Smooth muscle cell (in vitro differentiated cells): ENCODE results near the gene ADRM1. TPM values are rescaled to one million over a fixed set of nuclear protein-coding genes. Genes with fewer than 3 reads are reported as not detected.

Experiments
- DNase-seq: peaks from one replicate; lab custom pipeline; 2025; ENCODE audit not compliant: unreplicated experiment; lab: John Stamatoyannopoulos, UW
- H2AFZ ChIP-seq: fragments of 200-600 bp; sonication (generic); 2 replicates; pipeline ENCODE4 v1.6.0; 2016; ENCODE audit warnings: antibody characterized with exemption, low read depth, mild to moderate bottlenecking
- H3F3A ChIP-seq: fragments of 200-600 bp; sonication (generic); 2 replicates; pipeline ENCODE4 v1.6.0; 2017; ENCODE audit warnings: antibody characterized with exemption, low read depth
- H3K27ac ChIP-seq: fragments of 200-600 bp; sonication (generic); 2 replicates; pipeline ENCODE4 v1.5.1; 2016; ENCODE audit warnings: low read depth, mild to moderate bottlenecking
- H3K27me3 ChIP-seq: fragments of 200-600 bp; sonication (generic); 2 replicates; pipeline ENCODE4 v1.6.1; 2016; ENCODE audit warnings: low read depth, mild to moderate bottlenecking
- H3K36me3 ChIP-seq: fragments of 200-600 bp; sonication (generic); 2 replicates; pipeline ENCODE4 v1.5.1; 2016; ENCODE audit warnings: low read depth
- H3K4me1 ChIP-seq: fragments of 200-600 bp; sonication (generic); 2 replicates; pipeline ENCODE4 v1.5.1; 2016; ENCODE audit warnings: low read depth
- H3K4me2 ChIP-seq: fragments of 200-600 bp; sonication (generic); 2 replicates; pipeline ENCODE4 v1.6.0; 2016; ENCODE audit warnings: mild to moderate bottlenecking
- H3K4me3 ChIP-seq: fragments of 200-600 bp; sonication (generic); 2 replicates; pipeline ENCODE4 v1.5.1; 2016; ENCODE audit warnings: mild to moderate bottlenecking
- H3K79me2 ChIP-seq: fragments of 200-600 bp; sonication (generic); 2 replicates; pipeline ENCODE4 v1.6.0; 2016; ENCODE audit warnings: low read depth, mild to moderate bottlenecking
- H3K9ac ChIP-seq: fragments of 200-600 bp; sonication (generic); 2 replicates; pipeline ENCODE4 v1.6.0; 2016; ENCODE audit warnings: low read depth
- H3K9me3 ChIP-seq: fragments of 200-600 bp; sonication (generic); replicated peaks from 2 replicates; pipeline ENCODE4 v1.5.1; 2016; ENCODE audit warnings: low read depth
- H4K20me1 ChIP-seq: fragments of 200-600 bp; sonication (generic); 2 replicates; pipeline ENCODE4 v1.6.0; 2016; ENCODE audit warnings: low read depth
- CTCF ChIP-seq: fragments of 200-600 bp; sonication (generic); IDR thresholded peaks from 2 replicates; pipeline ENCODE4 v1.5.1; 2017; ENCODE audit warnings: borderline replicate concordance, mild to moderate bottlenecking, antibody characterized with exemption; ENCODE audit not compliant: insufficient read depth, poor library complexity, severe bottlenecking
- WGBS: methylation state at CpG from one replicate; pipeline ENCODE4 v1.1.7; 2016; ENCODE audit warnings: low lambda C conversion rate; 5-methylcytosine and 5-hydroxymethylcytosine counted together
- polyA plus RNA-seq: library from polyadenylated mRNA; unstranded; fragments of >200 nt; fragmentation: Nextera tagmentation; extraction: Ambion mirVana; gene quantifications from 2 replicates; pipeline ENCODE4 v1.2.1, GENCODE V29; 2016
- total RNA-seq: library from RNA; depleted of rRNA; stranded (reverse); fragments of >200 nt; gene quantifications from 2 replicates; pipeline ENCODE4 v1.2.3, GENCODE V29; 2014

Gene ADRM1
- total and polyA plus RNA-seq, 2 experiments from 2014 or later: 101 to 121 TPM

GRCh38 chr20:62287759-62288534 is 14.8 kb upstream of the ADRM1 start:
- H3K27ac ChIP-seq: no peak overlapping the region
- DNase-seq: no peak
- H3K4me1 ChIP-seq: no peaks in the 10 kb centered on the region
- 96% methylated on average over 12 of the region's 12 CpGs for WGBS
- no peak overlapping the region for H3K4me2 ChIP-seq
- no peaks in the 10 kb centered on the region for H3K9me3 ChIP-seq
- no peaks in the 10 kb centered on the region for H3F3A ChIP-seq
- H3K27me3 ChIP-seq: no peaks in the 10 kb centered on the region
- no peak overlapping the region for H3K9ac ChIP-seq
- no peak overlapping the region for H3K4me3 ChIP-seq
- H3K36me3 ChIP-seq: no peaks in the 10 kb centered on the region
- H4K20me1 ChIP-seq: peaks cover 9% of the 10 kb centered on the region
- TF ChIP-seq CTCF: no peak
- H2AFZ ChIP-seq: no peak overlapping the region
- no peaks in the 10 kb centered on the region for H3K79me2 ChIP-seq

- no peak overlapping the region for H3K4me3 ChIP-seq
- H3K79me2 ChIP-seq: no peaks in the 10 kb centered on the region
- H3K27me3 ChIP-seq: no peaks in the 10 kb centered on the region
- no peak for TF ChIP-seq CTCF
- H3K4me1 ChIP-seq: no peaks in the 10 kb centered on the region
- H3K4me2 ChIP-seq: no peak overlapping the region
- no peak overlapping the region for H3K27ac ChIP-seq
- H4K20me1 ChIP-seq: peaks cover 9% of the 10 kb centered on the region
- H3K9ac ChIP-seq: no peak overlapping the region
- no peak for DNase-seq
- no peak overlapping the region for H2AFZ ChIP-seq
- no peaks in the 10 kb centered on the region for H3F3A ChIP-seq
- no peaks in the 10 kb centered on the region for H3K36me3 ChIP-seq
- no peaks in the 10 kb centered on the region for H3K9me3 ChIP-seq
- 95% methylated on average over 15 of the region's 15 CpGs for WGBS
Observed at GRCh38 chr20:62288535-62289105, 14.2 kb upstream of the ADRM1 start.

- WGBS: 95% methylated on average over 13 of the region's 14 CpGs
- TF ChIP-seq CTCF: no peak
- no peak overlapping the region for H3K4me3 ChIP-seq
- no peak overlapping the region for H3K4me2 ChIP-seq
- H3K4me1 ChIP-seq: no peaks in the 10 kb centered on the region
- H3K36me3 ChIP-seq: no peaks in the 10 kb centered on the region
- no peak for DNase-seq
- no peaks in the 10 kb centered on the region for H3K9me3 ChIP-seq
- no peak overlapping the region for H2AFZ ChIP-seq
- peaks cover 9% of the 10 kb centered on the region for H4K20me1 ChIP-seq
- H3K9ac ChIP-seq: no peak overlapping the region
- H3K79me2 ChIP-seq: no peaks in the 10 kb centered on the region
- no peak overlapping the region for H3K27ac ChIP-seq
- H3F3A ChIP-seq: no peaks in the 10 kb centered on the region
- no peaks in the 10 kb centered on the region for H3K27me3 ChIP-seq
Observed at GRCh38 chr20:62289131-62289530, 13.7 kb upstream of the ADRM1 start.
